SK-N-SH (cell line): ENCODE measurements around the gene WNK2. TPM values are rescaled to one million over a fixed set of nuclear protein-coding genes. Genes with fewer than 3 reads are reported as not detected.

ENCODE experiments used
- CTCF ChIA-PET: fragments of 300-600, 350-600 bp; formaldehyde crosslinking; extraction: SDS; loops from one replicate; lab custom pipeline; 2021; lab: Yijun Ruan, JAX
- POLR2A ChIA-PET: fragments of 350-600 bp; sonication (Branson Sonifier 250); formaldehyde crosslinking; extraction: SDS; loops from one replicate; lab custom pipeline; 2020; ENCODE audit warnings: antibody characterized with exemption, inconsistent platforms; lab: Yijun Ruan, JAX
- DNase-seq: peaks from one replicate; pipeline ENCODE4 v3.0.0; 2012
- H2AFZ ChIP-seq: fragments of 200-600 bp; sonication (generic); 2 replicates; pipeline ENCODE4 v1.8.1; 2016; ENCODE audit warnings: antibody characterized with exemption, mild to moderate bottlenecking, low read depth
- H3F3A ChIP-seq: fragments of 200-600 bp; sonication (generic); replicated peaks from 2 replicates; pipeline ENCODE3; 2016; ENCODE audit warnings: antibody characterized with exemption, mild to moderate bottlenecking; ENCODE audit not compliant: insufficient read depth
- H3K27ac ChIP-seq, 2 experiments: fragments of 200-500 bp in 1 of 2; fragments of 200-600 bp in 1 of 2; sonication (Bioruptor generic) in 1 of 2; sonication (generic), shearing (Covaris generic) in 1 of 2; 2 replicates each; pipeline versions ENCODE4 v1.5.1 to v1.6.1; 2014 to 2016; ENCODE audit warnings: low read depth in 2 of 2, inconsistent platforms in 1 of 2, low read length in 1 of 2, mild to moderate bottlenecking in 1 of 2, mixed read lengths in 1 of 2
- H3K27me3 ChIP-seq: fragments of 200-600 bp; sonication (generic), shearing (Covaris generic); 2 replicates; pipeline ENCODE4 v1.6.1; 2016; ENCODE audit warnings: mixed run types; ENCODE audit not compliant: insufficient read depth
- H3K36me3 ChIP-seq, 2 experiments: fragments of 200-500 bp in 1 of 2; fragments of 200-600 bp in 1 of 2; sonication (Bioruptor generic) in 1 of 2; sonication (generic) in 1 of 2; replicated peaks in 1 of 2; 2 replicates each; pipeline versions ENCODE3 to v1.5.1; 2014 to 2016; ENCODE audit warnings: low read length in 1 of 2, mild to moderate bottlenecking in 1 of 2; ENCODE audit not compliant: insufficient read depth in 2 of 2, control insufficient read depth in 1 of 2
- H3K4me1 ChIP-seq, 2 experiments: fragments of 200-500 bp in 1 of 2; fragments of 200-600 bp in 1 of 2; sonication (Bioruptor generic) in 1 of 2; sonication (generic), shearing (Covaris generic) in 1 of 2; 2 replicates each; pipeline versions ENCODE4 v1.5.1 to v1.6.1; 2014 to 2016; ENCODE audit warnings: low read depth in 1 of 2, low read length in 1 of 2, mixed run types in 1 of 2; ENCODE audit not compliant: insufficient read depth in 2 of 2, control insufficient read depth in 1 of 2
- H3K4me2 ChIP-seq: fragments of 200-600 bp; sonication (generic), shearing (Covaris generic); 2 replicates; pipeline ENCODE4 v1.6.1; 2017; ENCODE audit warnings: mixed run types
- H3K4me3 ChIP-seq, 2 experiments: fragments of 200-500 bp in 1 of 2; fragments of 200-600 bp in 1 of 2; sonication (Bioruptor generic) in 1 of 2; sonication (generic), shearing (Covaris generic) in 1 of 2; 2 replicates each; pipeline versions ENCODE4 v1.5.1 to v1.8.1; 2014 to 2016; ENCODE audit warnings: low read depth in 2 of 2, inconsistent platforms in 1 of 2, low read length in 1 of 2, mild to moderate bottlenecking in 1 of 2, mixed read lengths in 1 of 2, moderate library complexity in 1 of 2
- H3K79me2 ChIP-seq: fragments of 200-600 bp; sonication (generic); 2 replicates; pipeline ENCODE4 v1.8.1; 2017; ENCODE audit warnings: mild to moderate bottlenecking; ENCODE audit not compliant: insufficient read depth
- H3K9ac ChIP-seq: fragments of 200-600 bp; sonication (generic); 2 replicates; pipeline ENCODE4 v1.6.1; 2017; ENCODE audit warnings: mixed run types
- H3K9me2 ChIP-seq: fragments of 200-600 bp; sonication (generic); 2 replicates; pipeline ENCODE4 v1.6.1; 2017; ENCODE audit warnings: mixed run types
- H3K9me3 ChIP-seq: fragments of 200-600 bp; sonication (generic); 2 replicates; pipeline ENCODE4 v1.6.1; 2017; ENCODE audit warnings: mixed run types, mild to moderate bottlenecking, moderate library complexity
- H4K20me1 ChIP-seq: fragments of 200-600 bp; sonication (generic); 2 replicates; pipeline ENCODE4 v1.6.1; 2017; ENCODE audit warnings: mild to moderate bottlenecking, mixed run types; ENCODE audit not compliant: insufficient read depth
- CTCF ChIP-seq: fragments of 200-600 bp; sonication (generic); IDR thresholded peaks from 2 replicates; pipeline ENCODE4 v1.6.1; 2017; ENCODE audit warnings: antibody characterized with exemption, mild to moderate bottlenecking, moderate library complexity
- FOXJ3 ChIP-seq: sonication (generic); formaldehyde crosslinking; IDR thresholded peaks from 2 replicates; pipeline ENCODE4 v1.5.1; 2020; ENCODE audit warnings: mild to moderate bottlenecking, missing genetic modification reagents
- GABPA ChIP-seq: IDR thresholded peaks from 2 replicates; pipeline ENCODE4 v1.4.0; 2012; ENCODE audit warnings: low read depth, mild to moderate bottlenecking
- IRF3 ChIP-seq: fragments of 150-350 bp; IDR thresholded peaks from 2 replicates; pipeline ENCODE4 v1.6.1; 2016; ENCODE audit warnings: mild to moderate bottlenecking, low read depth, low read length
- JUND ChIP-seq: IDR thresholded peaks from 2 replicates; pipeline ENCODE4 v1.4.0; 2012
- MAX ChIP-seq: IDR thresholded peaks from 2 replicates; pipeline ENCODE4 v1.4.0; 2012; ENCODE audit warnings: low read depth
- NFIC ChIP-seq: IDR thresholded peaks from 2 replicates; pipeline ENCODE4 v1.4.0; 2012; ENCODE audit warnings: borderline replicate concordance
- POLR2AphosphoS5 ChIP-seq: IDR thresholded peaks from 2 replicates; pipeline ENCODE4 v1.6.1; 2012; ENCODE audit warnings: low read depth, low read length
- RCOR1 ChIP-seq: fragments of 150-350 bp; IDR thresholded peaks from 2 replicates; pipeline ENCODE4 v1.6.1; 2017; ENCODE audit warnings: antibody characterized with exemption, low read length
- REST ChIP-seq: IDR thresholded peaks from 2 replicates; pipeline ENCODE4 v1.6.1; 2012; ENCODE audit warnings: mild to moderate bottlenecking, low read depth, low read length, moderate library complexity
- SIN3A ChIP-seq: IDR thresholded peaks from 2 replicates; pipeline ENCODE4 v1.6.1; 2012; ENCODE audit warnings: low read depth, mild to moderate bottlenecking, low read length, moderate library complexity, borderline replicate concordance
- SMC3 ChIP-seq: IDR thresholded peaks from 2 replicates; pipeline ENCODE4 v1.6.1; 2012; ENCODE audit warnings: low read depth, low read length, improper control_type of control experiment
- TCF12 ChIP-seq: IDR thresholded peaks from 2 replicates; pipeline ENCODE4 v1.4.0; 2012
- TEAD4 ChIP-seq: IDR thresholded peaks from 2 replicates; pipeline ENCODE4 v1.4.0; 2012; ENCODE audit warnings: mild to moderate bottlenecking, borderline replicate concordance; ENCODE audit not compliant: insufficient read depth
- USF2 ChIP-seq: fragments of 150-350 bp; IDR thresholded peaks from 2 replicates; pipeline ENCODE4 v1.6.1; 2017; ENCODE audit warnings: antibody characterized with exemption, low read length, low read depth, borderline replicate concordance
- YY1 ChIP-seq: IDR thresholded peaks from 2 replicates; pipeline ENCODE4 v1.4.0; 2012; ENCODE audit warnings: low read depth, mild to moderate bottlenecking
- WGBS: methylation state at CpG from one replicate; pipeline ENCODE4 v1.1.6; 2017; ENCODE audit warnings: low lambda C conversion rate; 5-methylcytosine and 5-hydroxymethylcytosine counted together
- polyA plus RNA-seq, 3 experiments: library from polyadenylated mRNA; depleted of rRNA; stranded (reverse); fragments of >200 nt; gene quantifications; 2 replicates each; pipeline ENCODE4 v1.2.3, GENCODE V29; 2012

Gene WNK2
- polyA plus RNA-seq, 1 of the 3 experiments (the other 2 are of a cell fraction) = 0.12 TPM

GRCh38 chr9:93196096-93197055 is 12.4 kb downstream of the WNK2 start (continued):
- TF ChIP-seq REST = no peak
- no peak for TF ChIP-seq MAX
- no peak for TF ChIP-seq USF2
- no peak for TF ChIP-seq RCOR1
- no peak for TF ChIP-seq IRF3
- TF ChIP-seq FOXJ3 = no peak
- no peak for TF ChIP-seq GABPA
- no peak for TF ChIP-seq POLR2AphosphoS5
- no peak for TF ChIP-seq TEAD4
- TF ChIP-seq NFIC = no peak
- no peak for TF ChIP-seq YY1
- no peak for TF ChIP-seq SIN3A

GRCh38 chr9:93197670-93198069 is 13.7 kb downstream of the WNK2 start:
- WGBS = 61% methylated on average over 9 of the region's 9 CpGs
- no peaks in the 10 kb centered on the region for H3K79me2 ChIP-seq
- no peak for DNase-seq
- ChIA-PET CTCF (interaction anchor here (1.1 to 1.3 kb wide), 4 partner anchors 12 to 105 kb away, joined by 3 to 4 read pairs (median 4); no protein-coding TSS in a partner anchor), POLR2A (no interaction called here)
- no peaks in the 10 kb centered on the region for H3K9me2 ChIP-seq
- no peak overlapping the region for H3K9ac ChIP-seq
- no peaks in the 10 kb centered on the region for H3K36me3 ChIP-seq
- no peaks in the 10 kb centered on the region for H4K20me1 ChIP-seq
- no peaks in the 10 kb centered on the region for H3K27me3 ChIP-seq
- no peak overlapping the region for H2AFZ ChIP-seq
- no peaks in the 10 kb centered on the region for H3F3A ChIP-seq
- H3K4me2 ChIP-seq = no peak overlapping the region
- TF ChIP-seq USF2 = no peak
- TF ChIP-seq JUND = no peak
- no peak for TF ChIP-seq NFIC
- no peak for TF ChIP-seq SMC3
- TF ChIP-seq REST = no peak
- no peak for TF ChIP-seq TCF12
- TF ChIP-seq CTCF = no peak
- no peaks in the 10 kb centered on the region for H3K9me3 ChIP-seq
- no peak overlapping the region for H3K27ac ChIP-seq
- H3K4me1 ChIP-seq = peaks cover 0 to 65% of the 10 kb centered on the region in 2 experiments; a peak in 2 of 4 replicates
- H3K4me3 ChIP-seq = no peak overlapping the region
